GM12878 (cell line): Measurements from ENCODE around the gene RSPH1.

Experiments
- ATF3 ChIP-seq: IDR thresholded peaks from 2 replicates; pipeline ENCODE4 v1.6.1; 2011; ENCODE audit warnings: low read depth, mild to moderate bottlenecking, low read length, moderate library complexity, borderline replicate concordance; ENCODE audit errors: extremely low read depth
- CTCF ChIP-seq, 3 experiments: IDR thresholded peaks in 2 of 3; conservative IDR thresholded peaks in 1 of 3; 2 replicates each; pipeline ENCODE4 v1.5.1; 2011; ENCODE audit warnings: low read depth in 3 of 3, low read length in 3 of 3, mild to moderate bottlenecking in 3 of 3, control low read depth in 2 of 3, moderate library complexity in 2 of 3, inconsistent platforms in 1 of 3, mixed read lengths in 1 of 3; ENCODE audit not compliant: control insufficient read depth in 2 of 3, insufficient read depth in 1 of 3; ENCODE audit errors: extremely low read depth in 1 of 3
- EP300 ChIP-seq, 2 experiments: fragments of 150-350 bp in 1 of 2; IDR thresholded peaks; 2 replicates each; pipeline ENCODE4 v1.6.1; 2011 to 2012; ENCODE audit warnings: low read depth in 2 of 2, low read length in 2 of 2, borderline replicate concordance in 1 of 2, improper control_type of control experiment in 1 of 2, inconsistent platforms in 1 of 2; ENCODE audit not compliant: control insufficient read depth in 1 of 2
- EZH2 ChIP-seq: IDR thresholded peaks from 2 replicates; pipeline ENCODE4 v1.6.1; 2012; ENCODE audit warnings: low read depth, mild to moderate bottlenecking, control low read depth, inconsistent platforms, low read length, borderline replicate concordance; ENCODE audit not compliant: control insufficient read depth
- JUNB ChIP-seq: IDR thresholded peaks from 2 replicates; pipeline ENCODE4 v1.6.1; 2016; ENCODE audit warnings: antibody characterized with exemption, mild to moderate bottlenecking
- MTA2 ChIP-seq: fragments of 450-650 bp; IDR thresholded peaks from 2 replicates; pipeline ENCODE4 v1.6.1; 2016; ENCODE audit warnings: low read depth, mild to moderate bottlenecking, moderate library complexity
- PRDM15 ChIP-seq: fragments of 450-650 bp; formaldehyde crosslinking; IDR thresholded peaks from 2 replicates; pipeline ENCODE4 v1.4.0; 2020; ENCODE audit warnings: mild to moderate bottlenecking, moderate library complexity
- RELA ChIP-seq: fragments of 450-650 bp; IDR thresholded peaks from 2 replicates; pipeline ENCODE4 v1.8.0; 2014; ENCODE audit warnings: borderline replicate concordance; ENCODE audit not compliant: partially characterized antibody
- SREBF2 ChIP-seq: IDR thresholded peaks from 2 replicates; pipeline ENCODE4 v1.6.1; 2012; ENCODE audit warnings: mild to moderate bottlenecking, low read length
- SUZ12 ChIP-seq: fragments of 200-600 bp; sonication (generic); IDR thresholded peaks from one replicate; pipeline ENCODE4 v1.6.1; 2018; ENCODE audit warnings: antibody characterized with exemption, mild to moderate bottlenecking; ENCODE audit not compliant: unreplicated experiment
- YY1 ChIP-seq: IDR thresholded peaks from 2 replicates; pipeline ENCODE4 v1.6.1; 2011; ENCODE audit warnings: low read depth, mild to moderate bottlenecking, low read length
- TF ChIP-seq, protein P1 (sequence below): IDR thresholded peaks from 2 replicates; pipeline ENCODE4 v1.6.1; 2012; ENCODE audit warnings: mild to moderate bottlenecking, low read depth, low read length
- TF ChIP-seq, protein P2 (sequence below): fragments of 450-650 bp; IDR thresholded peaks from 2 replicates; pipeline ENCODE4 v1.6.1; 2018; ENCODE audit warnings: mild to moderate bottlenecking, low read depth, moderate library complexity; ENCODE audit not compliant: partially characterized antibody

DNA sequence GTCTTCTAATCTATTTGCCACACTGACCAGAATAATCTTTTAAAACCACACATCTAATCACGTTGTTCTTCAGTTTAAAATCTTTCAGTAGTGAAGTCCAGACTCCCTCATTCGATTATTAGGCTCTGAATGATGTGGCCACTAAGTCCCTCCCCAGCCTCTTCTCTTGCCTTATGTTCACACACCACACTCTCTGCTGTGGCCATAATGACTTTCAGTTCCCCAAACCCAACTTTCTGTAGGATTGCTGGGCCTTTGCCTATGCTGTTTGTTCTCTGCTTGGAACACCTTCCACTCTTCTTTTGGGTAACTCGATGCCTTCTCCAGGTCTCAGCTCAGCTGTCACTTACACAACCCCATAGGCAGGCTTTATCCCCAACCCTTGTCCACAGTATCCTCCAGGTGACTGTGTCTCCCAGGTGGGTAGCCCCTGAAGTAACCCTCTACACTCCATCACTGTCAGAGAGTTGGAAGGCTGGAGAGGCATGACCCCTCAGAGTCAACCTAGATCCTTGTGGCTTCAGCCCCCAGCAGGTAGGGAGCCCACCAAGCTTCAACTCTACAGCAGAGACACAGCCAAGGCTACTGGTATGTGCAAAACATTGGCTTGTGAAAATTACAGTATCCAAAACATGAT lies 9.2 kb upstream of the RSPH1 start:
- TF ChIP-seq ATF3 = no peak
- no peak for TF ChIP-seq SUZ12
- peak; percentile 58 to 88; a peak in 2 of 4 replicates for TF ChIP-seq EP300 (IDR thresholded peaks at IDR 0.05; ENCODE audit: borderline replicate concordance in 1 of 2, control insufficient read depth in 1 of 2, low read depth in 2 of 2, low read length in 2 of 2)
- no peak for TF ChIP-seq PRDM15
- TF ChIP-seq, protein P1, sequence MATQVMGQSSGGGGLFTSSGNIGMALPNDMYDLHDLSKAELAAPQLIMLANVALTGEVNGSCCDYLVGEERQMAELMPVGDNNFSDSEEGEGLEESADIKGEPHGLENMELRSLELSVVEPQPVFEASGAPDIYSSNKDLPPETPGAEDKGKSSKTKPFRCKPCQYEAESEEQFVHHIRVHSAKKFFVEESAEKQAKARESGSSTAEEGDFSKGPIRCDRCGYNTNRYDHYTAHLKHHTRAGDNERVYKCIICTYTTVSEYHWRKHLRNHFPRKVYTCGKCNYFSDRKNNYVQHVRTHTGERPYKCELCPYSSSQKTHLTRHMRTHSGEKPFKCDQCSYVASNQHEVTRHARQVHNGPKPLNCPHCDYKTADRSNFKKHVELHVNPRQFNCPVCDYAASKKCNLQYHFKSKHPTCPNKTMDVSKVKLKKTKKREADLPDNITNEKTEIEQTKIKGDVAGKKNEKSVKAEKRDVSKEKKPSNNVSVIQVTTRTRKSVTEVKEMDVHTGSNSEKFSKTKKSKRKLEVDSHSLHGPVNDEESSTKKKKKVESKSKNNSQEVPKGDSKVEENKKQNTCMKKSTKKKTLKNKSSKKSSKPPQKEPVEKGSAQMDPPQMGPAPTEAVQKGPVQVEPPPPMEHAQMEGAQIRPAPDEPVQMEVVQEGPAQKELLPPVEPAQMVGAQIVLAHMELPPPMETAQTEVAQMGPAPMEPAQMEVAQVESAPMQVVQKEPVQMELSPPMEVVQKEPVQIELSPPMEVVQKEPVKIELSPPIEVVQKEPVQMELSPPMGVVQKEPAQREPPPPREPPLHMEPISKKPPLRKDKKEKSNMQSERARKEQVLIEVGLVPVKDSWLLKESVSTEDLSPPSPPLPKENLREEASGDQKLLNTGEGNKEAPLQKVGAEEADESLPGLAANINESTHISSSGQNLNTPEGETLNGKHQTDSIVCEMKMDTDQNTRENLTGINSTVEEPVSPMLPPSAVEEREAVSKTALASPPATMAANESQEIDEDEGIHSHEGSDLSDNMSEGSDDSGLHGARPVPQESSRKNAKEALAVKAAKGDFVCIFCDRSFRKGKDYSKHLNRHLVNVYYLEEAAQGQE = no peak
- TF ChIP-seq, protein P2, sequence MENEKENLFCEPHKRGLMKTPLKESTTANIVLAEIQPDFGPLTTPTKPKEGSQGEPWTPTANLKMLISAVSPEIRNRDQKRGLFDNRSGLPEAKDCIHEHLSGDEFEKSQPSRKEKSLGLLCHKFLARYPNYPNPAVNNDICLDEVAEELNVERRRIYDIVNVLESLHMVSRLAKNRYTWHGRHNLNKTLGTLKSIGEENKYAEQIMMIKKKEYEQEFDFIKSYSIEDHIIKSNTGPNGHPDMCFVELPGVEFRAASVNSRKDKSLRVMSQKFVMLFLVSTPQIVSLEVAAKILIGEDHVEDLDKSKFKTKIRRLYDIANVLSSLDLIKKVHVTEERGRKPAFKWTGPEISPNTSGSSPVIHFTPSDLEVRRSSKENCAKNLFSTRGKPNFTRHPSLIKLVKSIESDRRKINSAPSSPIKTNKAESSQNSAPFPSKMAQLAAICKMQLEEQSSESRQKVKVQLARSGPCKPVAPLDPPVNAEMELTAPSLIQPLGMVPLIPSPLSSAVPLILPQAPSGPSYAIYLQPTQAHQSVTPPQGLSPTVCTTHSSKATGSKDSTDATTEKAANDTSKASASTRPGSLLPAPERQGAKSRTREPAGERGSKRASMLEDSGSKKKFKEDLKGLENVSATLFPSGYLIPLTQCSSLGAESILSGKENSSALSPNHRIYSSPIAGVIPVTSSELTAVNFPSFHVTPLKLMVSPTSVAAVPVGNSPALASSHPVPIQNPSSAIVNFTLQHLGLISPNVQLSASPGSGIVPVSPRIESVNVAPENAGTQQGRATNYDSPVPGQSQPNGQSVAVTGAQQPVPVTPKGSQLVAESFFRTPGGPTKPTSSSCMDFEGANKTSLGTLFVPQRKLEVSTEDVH = no peak
- TF ChIP-seq CTCF (IDR thresholded peaks at IDR 0.05 in 2 of 3, conservative IDR thresholded peaks at IDR 0.05 in 1 of 3; ENCODE audit: control insufficient read depth in 2 of 3, extremely low read depth in 1 of 3, insufficient read depth in 1 of 3, low read depth in 3 of 3, low read length in 3 of 3) = no peak
- no peak for TF ChIP-seq RELA
- no peak for TF ChIP-seq JUNB
- TF ChIP-seq SREBF2 = no peak
- TF ChIP-seq EZH2 = no peak
- peak; percentile 92 for TF ChIP-seq MTA2
- peak; percentile 80 for TF ChIP-seq YY1
